GM18907 (cell line): ENCODE data around the gene POLR2J3.
"Not testable (repeated sequence)": the region's sequence is repeated elsewhere in the genome, so short reads cannot be mapped to it uniquely, and the experiment has no call there.

Source experiments
- ATAC-seq: cut with Tn5 transposase; IDR thresholded peaks from one replicate; pipeline ENCODE4 v1.9.1; 2021; ENCODE audit warnings: mild to moderate bottlenecking, moderate library complexity; ENCODE audit not compliant: unreplicated experiment

POLR2J3 gene

GRCh38 chr7:102572261-102573239 is at the start of gene POLR2J3:
Gene POLR2J3, minus strand, starts transcription at chr7:102572583. Its CDS starts 62 bp downstream, at chr7:102572521.
- peak; percentile 94 for ATAC-seq

- not testable (repeated sequence) for ATAC-seq
Observed at GRCh38 chr7:102618122-102618521, 45.7 kb upstream of the POLR2J3 start.

GRCh38 chr7:102616507-102617125 is 44.2 kb upstream of the POLR2J3 start, which contains the start of gene RASA4:
Gene RASA4, minus strand, starts transcription at chr7:102616756. Its CDS starts 67 bp downstream, at chr7:102616689.
- ATAC-seq = peak; percentile 62

GRCh38 chr7:102615930-102616329 is 43.5 kb upstream of the POLR2J3 start:
- ATAC-seq = not testable (repeated sequence)

GRCh38 chr7:102614873-102615272 is 42.5 kb upstream of the POLR2J3 start:
- ATAC-seq = not testable (repeated sequence)

- peak; percentile 32 for ATAC-seq
Observed at GRCh38 chr7:102614346-102614697, 41.9 kb upstream of the POLR2J3 start.

- peak; percentile 63 for ATAC-seq
Observed at GRCh38 chr7:102613575-102614345, 41.4 kb upstream of the POLR2J3 start.

- ATAC-seq = not testable (repeated sequence)
Observed at GRCh38 chr7:102611675-102612325, 39.4 kb upstream of the POLR2J3 start.

GRCh38 chr7:102611013-102611674 is 38.8 kb upstream of the POLR2J3 start:
- peak; percentile 32 for ATAC-seq

GRCh38 chr7:102610441-102610840 is 38.1 kb upstream of the POLR2J3 start:
- not testable (repeated sequence) for ATAC-seq

- not testable (repeated sequence) for ATAC-seq
Observed at GRCh38 chr7:102609734-102610133, 37.4 kb upstream of the POLR2J3 start.

GRCh38 chr7:102606848-102607247 is 34.5 kb upstream of the POLR2J3 start:
- not testable (repeated sequence) for ATAC-seq

- not testable (repeated sequence) for ATAC-seq
Observed at GRCh38 chr7:102604431-102605145, 32.2 kb upstream of the POLR2J3 start.

- ATAC-seq = not testable (repeated sequence)
Observed at GRCh38 chr7:102602317-102602716, 29.9 kb upstream of the POLR2J3 start.

- not testable (repeated sequence) for ATAC-seq
Observed at GRCh38 chr7:102599699-102600098, 27.3 kb upstream of the POLR2J3 start.

- not testable (repeated sequence) for ATAC-seq
Observed at GRCh38 chr7:102596036-102596435, 23.7 kb upstream of the POLR2J3 start.

GRCh38 chr7:102593637-102594334 is 21.4 kb upstream of the POLR2J3 start:
- ATAC-seq = peak; percentile 64

GRCh38 chr7:102592477-102593019 is 20.2 kb upstream of the POLR2J3 start:
- peak; percentile 56 for ATAC-seq
